Lung (tissue), 12 donors: ENCODE results near the gene NXN. TPM values are rescaled to one million over a fixed set of nuclear protein-coding genes. Genes with fewer than 3 reads are reported as not detected.

ENCODE experiments used
- ATAC-seq: fragments of 200-7000 bp; cut with Tn5 transposase; one replicate; pipeline ENCODE4 v1.9.1; 2020; ENCODE audit warnings: moderate number of reproducible peaks; ENCODE audit not compliant: insufficient read depth, low FRiP score
- DNase-seq, 3 donors: peaks; one replicate each; pipeline ENCODE4 v3.0.0-alpha.2; 2013 to 2017
- H3K27ac ChIP-seq, 2 donors: one replicate each; pipeline ENCODE4 v1.5.1; 2013; ENCODE audit warnings: mild to moderate bottlenecking in 2 of 2, moderate library complexity in 2 of 2, control low read depth in 1 of 2, inconsistent platforms in 1 of 2, low read depth in 1 of 2, low read length in 1 of 2
- H3K27me3 ChIP-seq, 3 donors: one replicate each; pipeline ENCODE4 v1.5.1; 2013; ENCODE audit warnings: low read length in 2 of 3; ENCODE audit not compliant: control insufficient read depth in 3 of 3, insufficient read depth in 3 of 3
- H3K36me3 ChIP-seq, 4 donors: one replicate each; pipeline ENCODE4 v1.5.1; 2013; ENCODE audit warnings: low read length in 4 of 4, mild to moderate bottlenecking in 1 of 4, moderate library complexity in 1 of 4; ENCODE audit not compliant: control insufficient read depth in 4 of 4, insufficient read depth in 4 of 4
- H3K4me1 ChIP-seq, 5 donors: one replicate each; pipeline ENCODE4 v1.5.1; 2013; ENCODE audit warnings: low read length in 5 of 5, mild to moderate bottlenecking in 2 of 5, moderate library complexity in 1 of 5; ENCODE audit not compliant: control insufficient read depth in 5 of 5, insufficient read depth in 5 of 5
- H3K4me3 ChIP-seq: one replicate; pipeline ENCODE4 v1.5.1; 2013; ENCODE audit warnings: mild to moderate bottlenecking, control low read depth, moderate library complexity
- H3K9ac ChIP-seq, 2 donors: one replicate each; pipeline ENCODE4 v1.5.1; 2013; ENCODE audit warnings: low read length in 2 of 2, control low read depth in 1 of 2; ENCODE audit not compliant: insufficient read depth in 1 of 2
- H3K9me3 ChIP-seq, 4 donors: one replicate each; pipeline ENCODE4 v1.5.1; 2013; ENCODE audit warnings: low read length in 3 of 4, mild to moderate bottlenecking in 1 of 4, moderate library complexity in 1 of 4; ENCODE audit not compliant: control insufficient read depth in 4 of 4, insufficient read depth in 3 of 4
- WGBS, 2 donors: extraction: QIAGEN DNeasy Blood & Tissue Kit; methylation state at CpG; one replicate each; pipeline ENCODE4 v1.1.7; 2013; 5-methylcytosine and 5-hydroxymethylcytosine counted together
- polyA plus RNA-seq, 2 donors: library from polyadenylated mRNA; stranded (reverse); fragments of 200-250 nt; gene quantifications; one replicate each; pipeline ENCODE4 v1.2.1, GENCODE V29; 2013
- total RNA-seq, 2 donors: library from RNA; depleted of rRNA in 1 of 2; stranded (reverse); fragments of >200 nt in 1 of 2; gene quantifications; one replicate each; pipeline ENCODE4 v1.2.1, GENCODE V29; 2014 to 2021
- TF ChIP-seq, protein P1 (sequence below): IDR thresholded peaks from 2 replicates; pipeline ENCODE4 v1.5.1; 2012; ENCODE audit warnings: mild to moderate bottlenecking; ENCODE audit errors: control extremely low read depth, extremely low read depth
- donor health status: control.
- donor health status: control.
- donor health status: Bipolar disorder and iron deficiency.
- donor health status: healthy.
- donor health status: DM: yes; HTN: yes; CAD: no.

NXN gene
- total and polyA plus RNA-seq, 4 donors = 17.6 to 57.7 (median 39.9) TPM

DNA sequence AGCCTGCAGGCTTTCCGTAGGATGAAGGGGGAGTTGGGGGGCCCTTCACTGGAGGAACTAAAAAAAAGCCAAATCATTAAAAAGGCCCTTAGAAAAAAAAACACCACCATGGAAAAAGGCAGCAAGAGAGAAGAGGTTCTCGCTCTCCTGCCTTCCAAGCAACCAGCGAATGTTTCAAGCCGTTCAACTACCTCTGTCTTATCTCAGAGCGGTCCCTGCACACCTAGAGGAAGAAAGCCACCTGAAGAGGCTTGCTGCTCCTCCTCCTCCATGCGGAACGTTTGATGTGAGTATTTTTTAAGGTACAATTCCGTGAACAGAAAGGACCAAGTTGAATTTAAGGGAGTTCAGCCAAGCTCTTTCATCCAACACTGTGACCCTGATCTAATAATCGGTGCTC lies 9.2 kb downstream of the NXN start:
- Histone ChIP-seq H3K27ac (no peak overlapping the region), H3K4me3 (no peak overlapping the region), H3K9ac (peak overlapping the region in 1 of 2 donors; percentile 71), H3K9me3 (no peaks in the 10 kb centered on the region), H3K36me3 (no peaks in the 10 kb centered on the region), H3K4me1 (peaks cover 0 to 20% (median 6%) of the 10 kb centered on the region in 5 donors), H3K27me3 (no peaks in the 10 kb centered on the region)
- DNase-seq = peak in 2 of 3 donors; percentile 27 to 54
- WGBS, 2 donors = 65 to 68% methylated on average over 9 of the region's 9 CpGs
- TF ChIP-seq, protein P1, sequence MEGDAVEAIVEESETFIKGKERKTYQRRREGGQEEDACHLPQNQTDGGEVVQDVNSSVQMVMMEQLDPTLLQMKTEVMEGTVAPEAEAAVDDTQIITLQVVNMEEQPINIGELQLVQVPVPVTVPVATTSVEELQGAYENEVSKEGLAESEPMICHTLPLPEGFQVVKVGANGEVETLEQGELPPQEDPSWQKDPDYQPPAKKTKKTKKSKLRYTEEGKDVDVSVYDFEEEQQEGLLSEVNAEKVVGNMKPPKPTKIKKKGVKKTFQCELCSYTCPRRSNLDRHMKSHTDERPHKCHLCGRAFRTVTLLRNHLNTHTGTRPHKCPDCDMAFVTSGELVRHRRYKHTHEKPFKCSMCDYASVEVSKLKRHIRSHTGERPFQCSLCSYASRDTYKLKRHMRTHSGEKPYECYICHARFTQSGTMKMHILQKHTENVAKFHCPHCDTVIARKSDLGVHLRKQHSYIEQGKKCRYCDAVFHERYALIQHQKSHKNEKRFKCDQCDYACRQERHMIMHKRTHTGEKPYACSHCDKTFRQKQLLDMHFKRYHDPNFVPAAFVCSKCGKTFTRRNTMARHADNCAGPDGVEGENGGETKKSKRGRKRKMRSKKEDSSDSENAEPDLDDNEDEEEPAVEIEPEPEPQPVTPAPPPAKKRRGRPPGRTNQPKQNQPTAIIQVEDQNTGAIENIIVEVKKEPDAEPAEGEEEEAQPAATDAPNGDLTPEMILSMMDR = no peak
- no peak for ATAC-seq

GRCh38 chr17:969811-970355 lies 9.7 kb downstream of the NXN start:
- Histone ChIP-seq H3K4me3 (no peak overlapping the region), H3K36me3 (no peaks in the 10 kb centered on the region), H3K27ac (peak overlapping the region in 1 of 2 donors; percentile 42), H3K9me3 (no peaks in the 10 kb centered on the region), H3K9ac (peak overlapping the region in 1 of 2 donors; percentile 71), H3K27me3 (no peaks in the 10 kb centered on the region), H3K4me1 (peaks cover 0 to 21% (median 7%) of the 10 kb centered on the region in 5 donors)
- 53 to 56% methylated on average over 18 of the region's 18 CpGs for WGBS, 2 donors
- ATAC-seq = no peak
- peak in 2 of 3 donors; percentile 52 to 55 for DNase-seq
- TF ChIP-seq, protein P1 = no peak

DNA sequence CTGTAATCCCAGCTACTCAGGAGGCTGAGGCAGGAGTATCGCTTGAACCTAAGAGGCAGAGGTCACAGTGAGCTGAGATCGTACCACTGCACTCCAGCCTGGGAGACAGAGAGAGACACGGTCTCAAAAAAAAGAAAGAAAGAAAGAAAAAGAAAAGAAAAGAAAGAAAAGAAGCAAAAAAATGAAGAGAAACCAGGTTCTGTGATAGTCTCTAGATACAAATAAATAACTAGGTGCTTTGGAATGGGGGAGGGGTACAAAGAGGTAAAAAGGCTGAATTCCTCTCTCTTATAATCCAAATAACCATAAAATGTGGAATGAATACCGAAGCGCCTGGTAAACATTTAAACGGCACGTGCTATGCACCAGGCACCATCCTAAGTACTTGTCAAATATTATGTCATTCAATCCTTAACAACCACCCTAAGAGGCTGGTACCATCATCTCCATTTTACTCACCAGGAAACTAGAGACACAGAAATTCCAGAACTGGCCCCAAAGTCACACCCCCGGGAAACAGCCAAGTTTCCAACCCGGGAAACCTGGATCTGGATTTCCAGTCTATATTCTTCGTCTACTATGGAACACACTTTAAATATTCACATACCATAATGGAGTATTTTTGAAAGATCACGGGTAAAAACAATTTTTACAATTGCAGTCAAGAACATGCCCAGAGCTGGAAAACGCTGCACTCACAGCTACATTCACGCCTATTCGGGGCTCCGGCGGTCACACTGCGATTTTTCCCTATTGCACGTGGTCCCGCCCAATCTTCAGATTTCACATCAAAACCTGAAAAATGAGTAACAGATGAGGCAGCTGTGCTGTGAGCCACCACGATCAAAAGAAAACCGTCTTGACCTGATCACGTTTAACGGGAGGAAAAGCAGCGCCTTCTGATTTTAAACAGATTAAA lies 10.5 kb downstream of the NXN start:
- H3K9me3 ChIP-seq = no peaks in the 10 kb centered on the region
- no peak for ATAC-seq
- no peaks in the 10 kb centered on the region for H3K27me3 ChIP-seq
- H3K9ac ChIP-seq = peak overlapping the region in 1 of 2 donors; percentile 71
- peak overlapping the region in 1 of 2 donors; percentile 37 for H3K27ac ChIP-seq
- no peaks in the 10 kb centered on the region for H3K36me3 ChIP-seq
- H3K4me3 ChIP-seq = no peak overlapping the region
- 77 to 89% methylated on average over 24 of the region's 24 CpGs for WGBS, 2 donors
- DNase-seq = peak in 2 of 3 donors; percentile 29 to 31
- H3K4me1 ChIP-seq = peaks cover 0 to 29% (median 13%) of the 10 kb centered on the region in 5 donors
- TF ChIP-seq, protein P1 = no peak
